Activated CD4-positive, alpha-beta T cell treated with anti-CD3 and anti-CD28 coated beads, Interleukin-2, amount 50 U/mL, for 4 hours (primary cell): ENCODE data around the gene SOAT2.
"Not testable (repeated sequence)": the region's sequence is repeated elsewhere in the genome, so short reads cannot be mapped to it uniquely, and the experiment has no call there.

Experiments used
- DNase-seq, 2 experiments: peaks; one replicate each; pipeline ENCODE4 v3.0.0-alpha.2; 2020

SOAT2 gene

GRCh38 chr12:53105712-53106439 is 2.6 kb downstream of the SOAT2 start:
- DNase-seq = no peak

- DNase-seq = no peak
Measured at GRCh38 chr12:53107122-53107521, 3.8 kb downstream of the SOAT2 start.

- not testable (repeated sequence) for DNase-seq
Measured at GRCh38 chr12:53112431-53112830, 9.1 kb downstream of the SOAT2 start.

GRCh38 chr12:53113136-53113705 is 9.9 kb downstream of the SOAT2 start:
- DNase-seq = no peak

GRCh38 chr12:53113951-53114350 is 10.7 kb downstream of the SOAT2 start:
- DNase-seq = no peak

GRCh38 chr12:53115112-53115890 is 12.0 kb downstream of the SOAT2 start:
- DNase-seq = no peak

GRCh38 chr12:53115891-53116648 is 12.8 kb downstream of the SOAT2 start:
- DNase-seq = no peak

GRCh38 chr12:53118751-53119300 is 15.5 kb downstream of the SOAT2 start:
- DNase-seq = no peak

- no peak for DNase-seq
Measured at GRCh38 chr12:53120685-53121525, 17.6 kb downstream of the SOAT2 start.

- DNase-seq = no peak
Measured at GRCh38 chr12:53122961-53123468, 19.7 kb downstream of the SOAT2 start.

GRCh38 chr12:53123578-53124351 is 20.5 kb downstream of the SOAT2 start:
- no peak for DNase-seq

- DNase-seq = no peak
Measured at GRCh38 chr12:53124352-53124723, 21.1 kb downstream of the SOAT2 start.

- DNase-seq = no peak
Measured at GRCh38 chr12:53127169-53127568, 23.9 kb downstream of the SOAT2 start.

- no peak for DNase-seq
Measured at GRCh38 chr12:53128780-53129569, 25.7 kb downstream of the SOAT2 start.

- no peak for DNase-seq
Measured at GRCh38 chr12:53131844-53132243, 28.6 kb downstream of the SOAT2 start.

- DNase-seq = no peak
Measured at GRCh38 chr12:53133722-53134121, 30.4 kb downstream of the SOAT2 start.

- no peak for DNase-seq
Measured at GRCh38 chr12:53143355-53143754, 40.1 kb downstream of the SOAT2 start.

GRCh38 chr12:53145383-53146260 is 42.3 kb downstream of the SOAT2 start:
- DNase-seq = no peak

- DNase-seq = no peak
Measured at GRCh38 chr12:53147181-53147580, 43.9 kb downstream of the SOAT2 start.
